Measurements from ENCODE around the gene DIP2B. TPM values are rescaled to one million over a fixed set of nuclear protein-coding genes. Genes with fewer than 3 reads are reported as not detected.
"Not testable (repeated sequence)": the region's sequence is repeated elsewhere in the genome, so short reads cannot be mapped to it uniquely, and the experiment has no call there.

Gene DIP2B
- polyA plus RNA-seq, 3 donors = 3.5 to 12.3 (median 6.5) TPM

DNA sequence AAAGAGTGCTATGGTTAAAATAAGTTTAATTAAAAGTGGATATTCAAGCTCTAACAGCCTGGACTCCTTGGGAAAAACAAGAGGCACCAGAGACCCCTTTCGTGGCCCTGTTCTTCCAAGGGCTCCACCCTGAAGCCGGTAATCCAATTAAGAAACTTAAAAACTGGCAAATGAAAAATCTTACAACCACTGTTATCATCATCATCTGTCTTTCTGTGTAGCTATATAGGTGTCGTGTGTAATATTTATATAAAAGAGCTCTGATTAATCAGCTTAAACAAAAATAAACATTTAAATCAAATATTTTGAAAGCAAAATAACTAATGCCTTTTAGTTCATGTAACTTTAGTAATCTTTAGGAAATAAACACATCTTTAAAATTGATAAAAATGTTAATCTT, 263.6 kb downstream of the DIP2B start:
- Mint-ChIP-seq H3K4me3 (no peak overlapping the region), H3K4me1 (peaks cover 14% of the 10 kb centered on the region), H3K27me3 (ENCODE audit: low read depth in 3 of 3) (peaks cover 0 to 2% (median 0%) of the 10 kb centered on the region in 3 donors), H3K27ac (no peak overlapping the region), H3K9me3 (no peaks in the 10 kb centered on the region), H3K36me3 (peaks cover 18 to 38% of the 10 kb centered on the region in 2 donors)
- Histone ChIP-seq H3K36me3 (replicated peaks in 1 of 2; ENCODE audit: control insufficient read depth in 1 of 2, insufficient read depth in 2 of 2, low read length in 2 of 2) (peaks cover 3 to 31% of the 10 kb centered on the region in 2 donors), H3K79me2 (ENCODE audit: insufficient read depth, low read length) (peaks cover 92% of the 10 kb centered on the region), H4K20me1 (ENCODE audit: insufficient read depth, low read length) (peaks cover 53% of the 10 kb centered on the region), H3K27ac (ENCODE audit: low read depth in 1 of 2, low read length in 2 of 2) (no peak overlapping the region), H3K27me3 (ENCODE audit: control insufficient read depth in 2 of 2, insufficient read depth in 2 of 2, low read length in 2 of 2) (no peaks in the 10 kb centered on the region), H3K9me3 (replicated peaks in 1 of 2; ENCODE audit: control insufficient read depth in 1 of 2, insufficient read depth in 1 of 2, low read length in 2 of 2) (no peaks in the 10 kb centered on the region), H3K9ac (ENCODE audit: insufficient read depth, low read length, poor library complexity, severe bottlenecking) (no peak overlapping the region), H2AFZ (ENCODE audit: insufficient read depth, low read depth, low read length, poor library complexity, severe bottlenecking) (no peak overlapping the region), H3K4me2 (replicated peaks; ENCODE audit: extremely low read depth, low read length, poor library complexity, severe bottlenecking) (no peak overlapping the region), H3K4me1 (ENCODE audit: control insufficient read depth in 1 of 2, insufficient read depth in 2 of 2, low read length in 2 of 2) (peaks cover 10 to 18% of the 10 kb centered on the region in 2 donors), H3K4me3 (replicated peaks in 1 of 3; ENCODE audit: low read depth in 2 of 3, low read length in 3 of 3) (no peak overlapping the region)
- no peak for DNase-seq
- WGBS (ENCODE audit: insufficient coverage) = no CpG with 5 or more reads among the region's 3 CpGs
- intact Hi-C loops (cut with micrococcal nuclease) = loop anchor here in 1 of 2 donors (10.0 kb wide), 2 partner anchors 264 to 316 kb away; partner anchors contain the start of genes CSRNP2 and DIP2B
- TF ChIP-seq, protein P1, sequence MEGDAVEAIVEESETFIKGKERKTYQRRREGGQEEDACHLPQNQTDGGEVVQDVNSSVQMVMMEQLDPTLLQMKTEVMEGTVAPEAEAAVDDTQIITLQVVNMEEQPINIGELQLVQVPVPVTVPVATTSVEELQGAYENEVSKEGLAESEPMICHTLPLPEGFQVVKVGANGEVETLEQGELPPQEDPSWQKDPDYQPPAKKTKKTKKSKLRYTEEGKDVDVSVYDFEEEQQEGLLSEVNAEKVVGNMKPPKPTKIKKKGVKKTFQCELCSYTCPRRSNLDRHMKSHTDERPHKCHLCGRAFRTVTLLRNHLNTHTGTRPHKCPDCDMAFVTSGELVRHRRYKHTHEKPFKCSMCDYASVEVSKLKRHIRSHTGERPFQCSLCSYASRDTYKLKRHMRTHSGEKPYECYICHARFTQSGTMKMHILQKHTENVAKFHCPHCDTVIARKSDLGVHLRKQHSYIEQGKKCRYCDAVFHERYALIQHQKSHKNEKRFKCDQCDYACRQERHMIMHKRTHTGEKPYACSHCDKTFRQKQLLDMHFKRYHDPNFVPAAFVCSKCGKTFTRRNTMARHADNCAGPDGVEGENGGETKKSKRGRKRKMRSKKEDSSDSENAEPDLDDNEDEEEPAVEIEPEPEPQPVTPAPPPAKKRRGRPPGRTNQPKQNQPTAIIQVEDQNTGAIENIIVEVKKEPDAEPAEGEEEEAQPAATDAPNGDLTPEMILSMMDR (IDR thresholded peaks at IDR 0.05) = no peak

DNA sequence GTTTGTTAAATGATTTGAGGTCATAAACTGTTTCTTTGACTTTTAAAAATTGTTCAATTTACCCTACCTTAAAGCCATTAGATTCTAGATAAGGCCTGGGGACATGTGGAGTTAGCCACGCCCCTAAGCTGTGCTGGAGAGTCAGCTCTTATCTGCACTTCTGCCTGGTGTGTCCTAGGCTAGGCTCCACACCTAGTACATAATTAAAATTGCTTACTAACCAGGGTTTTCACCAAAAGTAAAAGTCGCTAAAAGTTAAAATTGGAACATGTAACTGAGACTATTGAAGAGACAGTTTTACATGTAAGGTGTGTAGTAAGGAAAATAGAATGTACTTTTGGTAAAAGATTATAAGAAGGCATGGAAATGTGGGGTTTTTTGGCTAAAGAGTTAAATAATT, 264.0 kb downstream of the DIP2B start:
- peaks cover 94% of the 10 kb centered on the region for H3K79me2 ChIP-seq (ENCODE audit: insufficient read depth, low read length)
- H4K20me1 ChIP-seq (ENCODE audit: insufficient read depth, low read length) = peaks cover 57% of the 10 kb centered on the region
- not testable (repeated sequence) for H3K27ac ChIP-seq (ENCODE audit: low read depth in 1 of 2, low read length in 2 of 2); H3K9me3 Mint-ChIP-seq; H2AFZ ChIP-seq (ENCODE audit: insufficient read depth, low read depth, low read length, poor library complexity, severe bottlenecking); H3K27ac Mint-ChIP-seq; H3K27me3 ChIP-seq (ENCODE audit: control insufficient read depth in 2 of 2, insufficient read depth in 2 of 2, low read length in 2 of 2); H3K4me2 ChIP-seq (replicated peaks; ENCODE audit: extremely low read depth, low read length, poor library complexity, severe bottlenecking); H3K4me3 Mint-ChIP-seq; H3K9me3 ChIP-seq (replicated peaks in 1 of 2; ENCODE audit: control insufficient read depth in 1 of 2, insufficient read depth in 1 of 2, low read length in 2 of 2); H3K9ac ChIP-seq (ENCODE audit: insufficient read depth, low read length, poor library complexity, severe bottlenecking); H3K4me3 ChIP-seq (replicated peaks in 1 of 3; ENCODE audit: low read depth in 2 of 3, low read length in 3 of 3); H3K27me3 Mint-ChIP-seq (ENCODE audit: low read depth in 3 of 3); DNase-seq
- intact Hi-C loops (cut with micrococcal nuclease) = loop anchor here in 1 of 2 donors (10.0 kb wide), 2 partner anchors 264 to 316 kb away; partner anchors contain the start of genes CSRNP2 and DIP2B
- 83% methylated on average over 1 of the region's 2 CpGs for WGBS (ENCODE audit: insufficient coverage)
- peaks cover 18 to 41% of the 10 kb centered on the region in 2 donors for H3K36me3 Mint-ChIP-seq
- peaks cover 10 to 18% of the 10 kb centered on the region in 2 donors for H3K4me1 ChIP-seq (ENCODE audit: control insufficient read depth in 1 of 2, insufficient read depth in 2 of 2, low read length in 2 of 2)
- H3K4me1 Mint-ChIP-seq = peaks cover 14% of the 10 kb centered on the region
- peaks cover 3 to 31% of the 10 kb centered on the region in 2 donors for H3K36me3 ChIP-seq (replicated peaks in 1 of 2; ENCODE audit: control insufficient read depth in 1 of 2, insufficient read depth in 2 of 2, low read length in 2 of 2)

All from CD14-positive monocyte (primary cell).